ENCODE results near the gene CCBE1. TPM values are rescaled to one million over a fixed set of nuclear protein-coding genes. Genes with fewer than 3 reads are reported as not detected.

Gene CCBE1
- polyA plus RNA-seq, 1 of the 3 experiments (the other 2 are of a cell fraction) = 5.0 TPM

DNA sequence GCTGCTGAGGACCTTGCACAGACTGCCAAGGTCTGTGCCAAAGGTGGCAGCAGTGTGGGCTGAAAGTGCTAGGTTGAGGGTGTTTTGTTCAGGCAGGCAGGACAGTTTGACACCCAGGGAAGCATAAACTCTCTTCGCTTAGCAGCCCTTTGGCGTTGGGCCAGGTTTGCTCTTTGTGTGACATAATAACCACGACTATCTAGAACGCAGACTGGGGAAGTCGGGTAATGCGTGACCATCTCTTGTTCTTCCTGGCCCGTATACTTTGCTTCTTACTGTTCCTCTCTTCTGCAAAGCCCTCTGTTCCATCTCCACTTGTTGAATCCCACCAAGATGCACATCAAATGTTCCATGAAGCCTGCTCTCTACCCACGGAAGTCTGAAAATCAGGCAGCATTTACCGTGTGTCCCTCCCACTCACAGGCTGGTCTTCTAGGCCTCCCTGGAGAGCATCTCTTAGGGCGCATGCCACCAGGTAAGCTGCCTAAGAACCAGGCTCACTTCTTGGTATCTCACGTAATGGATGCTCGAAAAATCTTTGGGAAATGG is 241.4 kb downstream of the CCBE1 start:
- DNase-seq = no peak
- 89% methylated on average over 10 of the region's 12 CpGs for WGBS (ENCODE audit: low lambda C conversion rate)

More for the DNA sequence above, 241.4 kb downstream of the CCBE1 start:
- Histone ChIP-seq H3K4me2 (no peak overlapping the region), H3K9ac (no peak overlapping the region), H3F3A (replicated peaks; ENCODE audit: insufficient read depth) (peaks cover 6% of the 10 kb centered on the region), H3K4me3 (ENCODE audit: low read depth in 2 of 2, low read length in 1 of 2) (no peak overlapping the region), H4K20me1 (ENCODE audit: insufficient read depth) (no peaks in the 10 kb centered on the region), H3K9me2 (no peaks in the 10 kb centered on the region), H3K79me2 (ENCODE audit: insufficient read depth) (no peaks in the 10 kb centered on the region), H3K36me3 (replicated peaks in 1 of 2; ENCODE audit: control insufficient read depth in 1 of 2, insufficient read depth in 2 of 2, low read length in 1 of 2) (no peaks in the 10 kb centered on the region), H3K9me3 (no peaks in the 10 kb centered on the region), H2AFZ (ENCODE audit: low read depth) (no peak overlapping the region), H3K27ac (ENCODE audit: low read depth in 2 of 2, low read length in 1 of 2) (peak overlapping the region in 1 of 2 experiments; percentile 68; a peak in 2 of 4 replicates), H3K27me3 (ENCODE audit: insufficient read depth) (no peaks in the 10 kb centered on the region), H3K4me1 (ENCODE audit: control insufficient read depth in 1 of 2, insufficient read depth in 2 of 2, low read depth in 1 of 2, low read length in 1 of 2) (peaks cover 10 to 44% of the 10 kb centered on the region in 2 experiments; a peak in 3 of 4 replicates)
- ChIA-PET POLR2A (no interaction called here), CTCF (interaction anchor here (0.7 to 11.6 kb wide), 9 partner anchors 9 to 367 kb away, joined by 3 to 276 read pairs (median 4); no protein-coding TSS in a partner anchor)
- TF ChIP-seq CHD2 (IDR thresholded peaks at IDR 0.05; ENCODE audit: low read length, partially characterized antibody) = no peak
- TF ChIP-seq MEF2A (IDR thresholded peaks at IDR 0.05; ENCODE audit: borderline replicate concordance, low read depth) = no peak
- no peak for TF ChIP-seq FOSL2 (IDR thresholded peaks at IDR 0.05; ENCODE audit: borderline replicate concordance, low read depth)
- TF ChIP-seq NRF1 (IDR thresholded peaks at IDR 0.05; ENCODE audit: low read depth, low read length) = no peak
- no peak for TF ChIP-seq RAD21 (IDR thresholded peaks at IDR 0.05; ENCODE audit: low read length)
- no peak for TF ChIP-seq ELF1 (IDR thresholded peaks at IDR 0.05)
- TF ChIP-seq TEAD4 (IDR thresholded peaks at IDR 0.05; ENCODE audit: borderline replicate concordance, insufficient read depth) = no peak
- no peak for TF ChIP-seq EZH2phosphoT487 (IDR thresholded peaks at IDR 0.05; ENCODE audit: borderline replicate concordance, low read depth)
- TF ChIP-seq POLR2AphosphoS5 (IDR thresholded peaks at IDR 0.05; ENCODE audit: low read depth, low read length) = no peak
- TF ChIP-seq NFIC (IDR thresholded peaks at IDR 0.05; ENCODE audit: borderline replicate concordance) = no peak
- TF ChIP-seq TAF1 (IDR thresholded peaks at IDR 0.05; ENCODE audit: borderline replicate concordance, low read depth, low read length) = no peak
- TF ChIP-seq, protein P1, sequence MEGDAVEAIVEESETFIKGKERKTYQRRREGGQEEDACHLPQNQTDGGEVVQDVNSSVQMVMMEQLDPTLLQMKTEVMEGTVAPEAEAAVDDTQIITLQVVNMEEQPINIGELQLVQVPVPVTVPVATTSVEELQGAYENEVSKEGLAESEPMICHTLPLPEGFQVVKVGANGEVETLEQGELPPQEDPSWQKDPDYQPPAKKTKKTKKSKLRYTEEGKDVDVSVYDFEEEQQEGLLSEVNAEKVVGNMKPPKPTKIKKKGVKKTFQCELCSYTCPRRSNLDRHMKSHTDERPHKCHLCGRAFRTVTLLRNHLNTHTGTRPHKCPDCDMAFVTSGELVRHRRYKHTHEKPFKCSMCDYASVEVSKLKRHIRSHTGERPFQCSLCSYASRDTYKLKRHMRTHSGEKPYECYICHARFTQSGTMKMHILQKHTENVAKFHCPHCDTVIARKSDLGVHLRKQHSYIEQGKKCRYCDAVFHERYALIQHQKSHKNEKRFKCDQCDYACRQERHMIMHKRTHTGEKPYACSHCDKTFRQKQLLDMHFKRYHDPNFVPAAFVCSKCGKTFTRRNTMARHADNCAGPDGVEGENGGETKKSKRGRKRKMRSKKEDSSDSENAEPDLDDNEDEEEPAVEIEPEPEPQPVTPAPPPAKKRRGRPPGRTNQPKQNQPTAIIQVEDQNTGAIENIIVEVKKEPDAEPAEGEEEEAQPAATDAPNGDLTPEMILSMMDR (IDR thresholded peaks at IDR 0.05) = no peak
- no peak for TF ChIP-seq EP300 (IDR thresholded peaks at IDR 0.05; ENCODE audit: borderline replicate concordance in 1 of 2, low read depth in 1 of 2, low read length in 1 of 2)
- no peak for TF ChIP-seq RXRA (IDR thresholded peaks at IDR 0.05; ENCODE audit: borderline replicate concordance, low read depth)
- TF ChIP-seq, protein P2, sequence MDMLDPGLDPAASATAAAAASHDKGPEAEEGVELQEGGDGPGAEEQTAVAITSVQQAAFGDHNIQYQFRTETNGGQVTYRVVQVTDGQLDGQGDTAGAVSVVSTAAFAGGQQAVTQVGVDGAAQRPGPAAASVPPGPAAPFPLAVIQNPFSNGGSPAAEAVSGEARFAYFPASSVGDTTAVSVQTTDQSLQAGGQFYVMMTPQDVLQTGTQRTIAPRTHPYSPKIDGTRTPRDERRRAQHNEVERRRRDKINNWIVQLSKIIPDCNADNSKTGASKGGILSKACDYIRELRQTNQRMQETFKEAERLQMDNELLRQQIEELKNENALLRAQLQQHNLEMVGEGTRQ (IDR thresholded peaks at IDR 0.05; ENCODE audit: borderline replicate concordance, low read depth, low read length) = no peak
- TF ChIP-seq, protein P3, sequence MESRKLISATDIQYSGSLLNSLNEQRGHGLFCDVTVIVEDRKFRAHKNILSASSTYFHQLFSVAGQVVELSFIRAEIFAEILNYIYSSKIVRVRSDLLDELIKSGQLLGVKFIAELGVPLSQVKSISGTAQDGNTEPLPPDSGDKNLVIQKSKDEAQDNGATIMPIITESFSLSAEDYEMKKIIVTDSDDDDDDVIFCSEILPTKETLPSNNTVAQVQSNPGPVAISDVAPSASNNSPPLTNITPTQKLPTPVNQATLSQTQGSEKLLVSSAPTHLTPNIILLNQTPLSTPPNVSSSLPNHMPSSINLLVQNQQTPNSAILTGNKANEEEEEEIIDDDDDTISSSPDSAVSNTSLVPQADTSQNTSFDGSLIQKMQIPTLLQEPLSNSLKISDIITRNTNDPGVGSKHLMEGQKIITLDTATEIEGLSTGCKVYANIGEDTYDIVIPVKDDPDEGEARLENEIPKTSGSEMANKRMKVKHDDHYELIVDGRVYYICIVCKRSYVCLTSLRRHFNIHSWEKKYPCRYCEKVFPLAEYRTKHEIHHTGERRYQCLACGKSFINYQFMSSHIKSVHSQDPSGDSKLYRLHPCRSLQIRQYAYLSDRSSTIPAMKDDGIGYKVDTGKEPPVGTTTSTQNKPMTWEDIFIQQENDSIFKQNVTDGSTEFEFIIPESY (IDR thresholded peaks at IDR 0.05; ENCODE audit: borderline replicate concordance, low read depth) = no peak
